NCI-H2196 treated with DMSO at 0.1 percent for 48 hours (cell line): ENCODE results near the gene EIF4A3.

Experiments used
- DNase-seq: peaks from one replicate; lab custom pipeline; 2025; ENCODE audit not compliant: unreplicated experiment; lab: John Stamatoyannopoulos, UW

Gene EIF4A3

GRCh38 chr17:80113033-80113484 lies 33.9 kb downstream of the EIF4A3 start:
- DNase-seq: no peak

GRCh38 chr17:80112471-80113032 lies 34.4 kb downstream of the EIF4A3 start:
- no peak for DNase-seq

- no peak for DNase-seq
Measured at GRCh38 chr17:80111702-80112470, 35.0 kb downstream of the EIF4A3 start.

GRCh38 chr17:80110927-80111701 lies 35.8 kb downstream of the EIF4A3 start:
- no peak for DNase-seq

GRCh38 chr17:80110447-80110812 lies 36.5 kb downstream of the EIF4A3 start:
- DNase-seq: no peak

GRCh38 chr17:80109713-80110446 lies 37.0 kb downstream of the EIF4A3 start:
- no peak for DNase-seq

- no peak for DNase-seq
Measured at GRCh38 chr17:80109066-80109660, 37.8 kb downstream of the EIF4A3 start.

- no peak for DNase-seq
Measured at GRCh38 chr17:80108036-80108971, 38.6 kb downstream of the EIF4A3 start.

GRCh38 chr17:80107231-80108021 lies 39.5 kb downstream of the EIF4A3 start:
- no peak for DNase-seq

GRCh38 chr17:80106751-80107150 lies 40.2 kb downstream of the EIF4A3 start:
- no peak for DNase-seq

GRCh38 chr17:80106176-80106575 lies 40.8 kb downstream of the EIF4A3 start:
- DNase-seq: no peak

- DNase-seq: no peak
Measured at GRCh38 chr17:80105762-80106161, 41.2 kb downstream of the EIF4A3 start.

GRCh38 chr17:80104956-80105375 lies 42.0 kb downstream of the EIF4A3 start:
- no peak for DNase-seq

GRCh38 chr17:80104321-80104955 lies 42.5 kb downstream of the EIF4A3 start:
- peak; percentile 73 for DNase-seq

GRCh38 chr17:80103449-80104085 lies 43.4 kb downstream of the EIF4A3 start:
- DNase-seq: no peak

GRCh38 chr17:80102664-80103448 lies 44.1 kb downstream of the EIF4A3 start:
- no peak for DNase-seq

GRCh38 chr17:80101946-80102663 lies 44.8 kb downstream of the EIF4A3 start:
- DNase-seq: no peak
